ENCODE measurements around the gene MLLT6.

Gene MLLT6

DNA sequence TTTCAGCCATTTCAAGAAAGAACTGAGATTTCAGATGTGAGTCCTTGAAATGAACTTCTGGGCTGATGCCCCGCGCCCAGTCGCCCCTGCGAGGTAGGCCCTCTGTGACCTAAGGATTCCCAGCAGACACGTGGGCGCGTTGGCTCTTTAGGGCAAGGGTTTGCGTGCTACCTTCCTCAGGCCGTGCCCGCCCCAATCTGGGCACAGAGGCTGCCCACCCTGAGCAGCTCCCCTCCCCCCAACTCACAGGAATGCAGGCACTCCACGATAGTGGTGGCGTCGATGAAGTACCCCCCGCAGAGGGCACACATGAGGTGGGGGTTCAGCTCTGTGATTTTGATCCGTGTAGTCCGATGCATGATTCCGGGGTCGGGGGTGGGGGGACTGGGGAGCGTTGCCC, 35.0 kb downstream of the MLLT6 start:
- H4K8ac ChIP-seq (ENCODE audit: low read length) = no peak overlapping the region
- no peak overlapping the region for H2BK120ac ChIP-seq (ENCODE audit: low read depth, low read length)
- H2AK5ac ChIP-seq (ENCODE audit: low read length, severe bottlenecking) = no peak overlapping the region
- WGBS = 98% methylated on average over 19 of the region's 19 CpGs
- H3K9ac ChIP-seq (ENCODE audit: low read length) = no peak overlapping the region
- H3K4me2 ChIP-seq (ENCODE audit: low read length, poor library complexity, severe bottlenecking) = no peak overlapping the region
- H3K27ac ChIP-seq (ENCODE audit: low read length, poor library complexity, severe bottlenecking) = no peak overlapping the region
- H3K36me3 ChIP-seq (ENCODE audit: control insufficient read depth in 1 of 2, insufficient read depth in 2 of 2, low read depth in 1 of 2, low read length in 2 of 2) = peaks cover 44 to 71% of the 10 kb centered on the region in 2 experiments
- no peak overlapping the region for H2AFZ ChIP-seq (ENCODE audit: low read depth, low read length)
- H3K9me3 ChIP-seq (ENCODE audit: control insufficient read depth, low read length) = no peaks in the 10 kb centered on the region
- H3K4me1 ChIP-seq (ENCODE audit: control insufficient read depth, insufficient read depth, low read depth, low read length) = peaks cover 24% of the 10 kb centered on the region
- H3K23ac ChIP-seq (ENCODE audit: low read length in 2 of 2) = no peak overlapping the region
- no peak overlapping the region for H3K14ac ChIP-seq (ENCODE audit: low read length in 2 of 2)
- no peak overlapping the region for H4K91ac ChIP-seq (ENCODE audit: low read length)
- H3K4ac ChIP-seq (ENCODE audit: low read depth in 1 of 2, low read length in 2 of 2) = no peak overlapping the region
- H3K27me3 ChIP-seq (ENCODE audit: control insufficient read depth in 1 of 2, insufficient read depth in 1 of 2, low read length in 2 of 2) = no peaks in the 10 kb centered on the region
- DNase-seq = no peak
- H2BK15ac ChIP-seq (ENCODE audit: low read depth, poor library complexity, severe bottlenecking) = no peak overlapping the region
- H3K18ac ChIP-seq (ENCODE audit: low read depth in 1 of 2, low read length in 2 of 2) = no peak overlapping the region
- no peak overlapping the region for H2BK12ac ChIP-seq (ENCODE audit: low read length in 2 of 2)
- H3K79me1 ChIP-seq (replicated peaks; ENCODE audit: low read length, poor library complexity, severe bottlenecking) = peaks cover 34% of the 10 kb centered on the region
- no peak overlapping the region for H3K4me3 ChIP-seq (ENCODE audit: insufficient read depth in 1 of 2, low read depth in 1 of 2, low read length in 2 of 2)
- no peak overlapping the region for H2BK5ac ChIP-seq (ENCODE audit: low read depth, low read length, poor library complexity, severe bottlenecking)

DNA sequence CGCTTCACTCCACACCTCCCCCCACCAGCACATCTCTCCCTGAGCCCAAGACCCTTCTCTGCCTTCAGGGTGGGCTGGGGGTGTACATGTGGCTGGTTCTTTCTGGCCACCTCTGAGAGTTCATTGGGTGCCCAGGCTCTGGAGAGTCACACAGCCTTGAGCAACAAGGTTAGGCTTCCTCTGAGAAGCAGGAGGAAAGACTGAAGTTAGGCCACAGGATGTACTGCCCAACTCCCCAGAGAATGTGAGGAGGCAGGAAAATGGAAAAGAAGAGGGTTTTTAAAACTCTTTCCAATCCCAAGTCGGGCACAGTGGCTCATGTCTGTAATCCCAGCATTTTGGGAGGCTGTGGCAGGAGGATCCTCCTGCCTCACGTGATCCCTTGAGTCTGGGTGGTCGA, 35.7 kb downstream of the MLLT6 start:
- no peak overlapping the region for H2BK15ac ChIP-seq (ENCODE audit: low read depth, poor library complexity, severe bottlenecking)
- no peak overlapping the region for H3K4me2 ChIP-seq (ENCODE audit: low read length, poor library complexity, severe bottlenecking)
- H3K79me1 ChIP-seq (replicated peaks; ENCODE audit: low read length, poor library complexity, severe bottlenecking) = peaks cover 32% of the 10 kb centered on the region
- H3K9me3 ChIP-seq (ENCODE audit: control insufficient read depth, low read length) = no peaks in the 10 kb centered on the region
- H2BK120ac ChIP-seq (ENCODE audit: low read depth, low read length) = no peak overlapping the region
- no peak overlapping the region for H3K4me3 ChIP-seq (ENCODE audit: insufficient read depth in 1 of 2, low read depth in 1 of 2, low read length in 2 of 2)
- H3K18ac ChIP-seq (ENCODE audit: low read depth in 1 of 2, low read length in 2 of 2) = no peak overlapping the region
- no peak overlapping the region for H2BK12ac ChIP-seq (ENCODE audit: low read length in 2 of 2)
- no peak overlapping the region for H3K14ac ChIP-seq (ENCODE audit: low read length in 2 of 2)
- no peak overlapping the region for H4K91ac ChIP-seq (ENCODE audit: low read length)
- peak overlapping the region; percentile 45 for H4K8ac ChIP-seq (ENCODE audit: low read length)
- H3K36me3 ChIP-seq (ENCODE audit: control insufficient read depth in 1 of 2, insufficient read depth in 2 of 2, low read depth in 1 of 2, low read length in 2 of 2) = peaks cover 38 to 64% of the 10 kb centered on the region in 2 experiments
- H3K23ac ChIP-seq (ENCODE audit: low read length in 2 of 2) = no peak overlapping the region
- H3K27me3 ChIP-seq (ENCODE audit: control insufficient read depth in 1 of 2, insufficient read depth in 1 of 2, low read length in 2 of 2) = no peaks in the 10 kb centered on the region
- no peak for DNase-seq
- 95% methylated on average over 3 of the region's 4 CpGs for WGBS
- peak overlapping the region; percentile 84 for H3K9ac ChIP-seq (ENCODE audit: low read length)
- H3K4ac ChIP-seq (ENCODE audit: low read depth in 1 of 2, low read length in 2 of 2) = no peak overlapping the region
- no peak overlapping the region for H2BK5ac ChIP-seq (ENCODE audit: low read depth, low read length, poor library complexity, severe bottlenecking)
- no peak overlapping the region for H3K27ac ChIP-seq (ENCODE audit: low read length, poor library complexity, severe bottlenecking)
- H3K4me1 ChIP-seq (ENCODE audit: control insufficient read depth, insufficient read depth, low read depth, low read length) = peaks cover 24% of the 10 kb centered on the region
- H2AK5ac ChIP-seq (ENCODE audit: low read length, severe bottlenecking) = no peak overlapping the region
- H2AFZ ChIP-seq (ENCODE audit: low read depth, low read length) = no peak overlapping the region

DNA sequence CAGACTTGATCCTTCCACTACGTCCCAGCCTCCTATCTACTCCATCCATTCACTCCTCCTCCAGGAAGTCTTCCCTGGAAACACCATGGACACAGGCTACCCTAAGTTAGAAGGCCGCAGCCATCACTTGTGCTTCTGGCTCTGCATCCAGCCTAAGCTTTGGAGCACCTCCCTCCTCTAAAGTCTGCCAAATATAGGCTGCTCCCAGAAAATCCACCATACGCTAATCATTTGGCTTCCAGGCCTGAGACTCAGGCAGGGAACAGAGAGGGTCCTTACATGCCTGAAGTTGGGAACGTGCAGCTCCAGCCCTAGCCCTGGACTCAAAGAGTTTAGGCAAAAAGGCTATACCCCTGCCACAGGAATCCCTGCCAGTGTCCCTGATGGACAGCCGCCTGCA, 36.4 kb downstream of the MLLT6 start:
- H2BK120ac ChIP-seq (ENCODE audit: low read depth, low read length) = no peak overlapping the region
- H3K27ac ChIP-seq (ENCODE audit: low read length, poor library complexity, severe bottlenecking) = no peak overlapping the region
- no peak overlapping the region for H2BK12ac ChIP-seq (ENCODE audit: low read length in 2 of 2)
- no peak for DNase-seq
- no peak overlapping the region for H3K18ac ChIP-seq (ENCODE audit: low read depth in 1 of 2, low read length in 2 of 2)
- H3K23ac ChIP-seq (ENCODE audit: low read length in 2 of 2) = no peak overlapping the region
- no peak overlapping the region for H2BK15ac ChIP-seq (ENCODE audit: low read depth, poor library complexity, severe bottlenecking)
- no peak overlapping the region for H3K4me2 ChIP-seq (ENCODE audit: low read length, poor library complexity, severe bottlenecking)
- H3K36me3 ChIP-seq (ENCODE audit: control insufficient read depth in 1 of 2, insufficient read depth in 2 of 2, low read depth in 1 of 2, low read length in 2 of 2) = peaks cover 33 to 58% of the 10 kb centered on the region in 2 experiments
- H3K27me3 ChIP-seq (ENCODE audit: control insufficient read depth in 1 of 2, insufficient read depth in 1 of 2, low read length in 2 of 2) = no peaks in the 10 kb centered on the region
- H3K9ac ChIP-seq (ENCODE audit: low read length) = peak overlapping the region; percentile 84
- no peak overlapping the region for H2AK5ac ChIP-seq (ENCODE audit: low read length, severe bottlenecking)
- no peak overlapping the region for H3K4me3 ChIP-seq (ENCODE audit: insufficient read depth in 1 of 2, low read depth in 1 of 2, low read length in 2 of 2)
- H3K4me1 ChIP-seq (ENCODE audit: control insufficient read depth, insufficient read depth, low read depth, low read length) = peaks cover 31% of the 10 kb centered on the region
- H4K91ac ChIP-seq (ENCODE audit: low read length) = no peak overlapping the region
- WGBS = 95% methylated on average over 5 of the region's 5 CpGs
- H3K14ac ChIP-seq (ENCODE audit: low read length in 2 of 2) = no peak overlapping the region
- peaks cover 32% of the 10 kb centered on the region for H3K79me1 ChIP-seq (replicated peaks; ENCODE audit: low read length, poor library complexity, severe bottlenecking)
- H3K4ac ChIP-seq (ENCODE audit: low read depth in 1 of 2, low read length in 2 of 2) = no peak overlapping the region
- no peak overlapping the region for H2AFZ ChIP-seq (ENCODE audit: low read depth, low read length)
- no peak overlapping the region for H2BK5ac ChIP-seq (ENCODE audit: low read depth, low read length, poor library complexity, severe bottlenecking)
- no peak overlapping the region for H4K8ac ChIP-seq (ENCODE audit: low read length)
- no peaks in the 10 kb centered on the region for H3K9me3 ChIP-seq (ENCODE audit: control insufficient read depth, low read length)

DNA sequence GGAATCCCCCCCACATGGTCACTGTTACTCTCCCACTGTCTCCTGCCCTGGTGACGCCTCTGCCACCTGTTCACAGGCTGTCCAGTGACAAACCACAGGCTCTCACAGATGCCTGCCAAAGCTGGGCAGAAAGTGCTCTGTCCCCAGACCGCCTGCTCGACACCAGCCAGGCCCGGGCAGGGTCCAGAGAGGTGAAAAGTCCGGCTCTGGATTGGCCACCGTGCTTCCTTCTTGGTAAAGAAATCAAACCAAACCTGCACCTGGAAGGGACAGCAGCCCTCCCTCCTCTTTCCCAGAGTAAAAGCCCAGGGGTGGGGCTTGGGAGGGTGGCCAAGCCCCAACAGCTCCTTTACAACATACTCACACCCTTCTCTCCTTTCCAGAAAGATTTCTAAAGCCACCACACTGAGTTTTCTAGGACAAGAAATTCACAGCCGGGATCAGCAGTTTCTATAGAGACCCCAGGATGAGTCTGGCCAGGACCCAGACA, 36.9 kb downstream of the MLLT6 start:
- DNase-seq = no peak
- WGBS = 86% methylated on average over 7 of the region's 7 CpGs
- no peak overlapping the region for H3K14ac ChIP-seq (ENCODE audit: low read length in 2 of 2)
- no peak overlapping the region for H2BK120ac ChIP-seq (ENCODE audit: low read depth, low read length)
- no peaks in the 10 kb centered on the region for H3K27me3 ChIP-seq (ENCODE audit: control insufficient read depth in 1 of 2, insufficient read depth in 1 of 2, low read length in 2 of 2)
- no peak overlapping the region for H2BK15ac ChIP-seq (ENCODE audit: low read depth, poor library complexity, severe bottlenecking)
- H3K27ac ChIP-seq (ENCODE audit: low read length, poor library complexity, severe bottlenecking) = no peak overlapping the region
- H3K23ac ChIP-seq (ENCODE audit: low read length in 2 of 2) = no peak overlapping the region
- H3K4ac ChIP-seq (ENCODE audit: low read depth in 1 of 2, low read length in 2 of 2) = no peak overlapping the region
- peaks cover 31% of the 10 kb centered on the region for H3K79me1 ChIP-seq (replicated peaks; ENCODE audit: low read length, poor library complexity, severe bottlenecking)
- H2BK5ac ChIP-seq (ENCODE audit: low read depth, low read length, poor library complexity, severe bottlenecking) = no peak overlapping the region
- H3K4me3 ChIP-seq (ENCODE audit: insufficient read depth in 1 of 2, low read depth in 1 of 2, low read length in 2 of 2) = peak overlapping the region in 1 of 2 experiments; percentile 7
- no peak overlapping the region for H3K18ac ChIP-seq (ENCODE audit: low read depth in 1 of 2, low read length in 2 of 2)
- H3K9me3 ChIP-seq (ENCODE audit: control insufficient read depth, low read length) = no peaks in the 10 kb centered on the region
- no peak overlapping the region for H3K4me2 ChIP-seq (ENCODE audit: low read length, poor library complexity, severe bottlenecking)
- no peak overlapping the region for H4K91ac ChIP-seq (ENCODE audit: low read length)
- H2AK5ac ChIP-seq (ENCODE audit: low read length, severe bottlenecking) = no peak overlapping the region
- peaks cover 36% of the 10 kb centered on the region for H3K4me1 ChIP-seq (ENCODE audit: control insufficient read depth, insufficient read depth, low read depth, low read length)
- no peak overlapping the region for H4K8ac ChIP-seq (ENCODE audit: low read length)
- H3K9ac ChIP-seq (ENCODE audit: low read length) = peak overlapping the region; percentile 84
- H2BK12ac ChIP-seq (ENCODE audit: low read length in 2 of 2) = no peak overlapping the region
- no peak overlapping the region for H2AFZ ChIP-seq (ENCODE audit: low read depth, low read length)
- peaks cover 29 to 53% of the 10 kb centered on the region in 2 experiments for H3K36me3 ChIP-seq (ENCODE audit: control insufficient read depth in 1 of 2, insufficient read depth in 2 of 2, low read depth in 1 of 2, low read length in 2 of 2)
